ENCODE measurements around the gene AP2S1.

- TF ChIP-seq CTCF (IDR thresholded peaks at IDR 0.05; ENCODE audit: insufficient read depth, low read length) (no peak), POLR2AphosphoS5 (IDR thresholded peaks at IDR 0.05; ENCODE audit: low read depth) (peak; percentile 82), GABPA (IDR thresholded peaks at IDR 0.05; ENCODE audit: low read depth) (no peak)
Observed at GRCh38 chr19:46860125-46860845, 9.6 kb upstream of the AP2S1 start.

Data from HL-60 (cell line).